Measurements from ENCODE around the gene PBRM1.

GRCh38 chr3:52733256-52733891 lies 47.7 kb upstream of the PBRM1 start:
- TF ChIP-seq CTCF (conservative IDR thresholded peaks at IDR 0.05 in 1 of 2, IDR thresholded peaks at IDR 0.05 in 1 of 2; ENCODE audit: low read depth in 1 of 2, low read length in 2 of 2) (no peak), EZH2 (IDR thresholded peaks at IDR 0.05; ENCODE audit: low read length, missing control alignments) (no peak)

All from fibroblast of lung (primary cell).